Erythroblast (primary cell): ENCODE results near the gene CACTIN.

Experiments used
- GATA1 ChIP-seq: IDR thresholded peaks from 2 replicates; pipeline ENCODE4 v1.6.1; 2011; ENCODE audit warnings: low read depth, mild to moderate bottlenecking, control low read depth, low read length, moderate library complexity
- POLR2A ChIP-seq: IDR thresholded peaks from 2 replicates; pipeline ENCODE4 v1.6.1; 2011; ENCODE audit warnings: mild to moderate bottlenecking, low read length

GRCh38 chr19:3626473-3627350 is at the start of gene CACTIN:
- TF ChIP-seq POLR2A: peak; percentile 83
- TF ChIP-seq GATA1: no peak
